ENCODE measurements around the gene CGNL1. TPM values are rescaled to one million over a fixed set of nuclear protein-coding genes. Genes with fewer than 3 reads are reported as not detected.
A peak's percentile ranks its signal among the peaks of the same experiment; 100 is the strongest.

Gene CGNL1
- total RNA-seq, 1 donor from 2014 or later, result 3.0 TPM

GRCh38 chr15:57526076-57526475 lies 149.8 kb downstream of the CGNL1 start:
- no peak for TF ChIP-seq EZH2phosphoT487 (IDR thresholded peaks at IDR 0.05)
- no peak for TF ChIP-seq EZH2 (IDR thresholded peaks at IDR 0.05)
- TF ChIP-seq CTCF (IDR thresholded peaks at IDR 0.05), result no peak
- Histone ChIP-seq H3K4me1 (peaks cover 13% of the 10 kb centered on the region), H3K27me3 (no peaks in the 10 kb centered on the region), H3K9me3 (ENCODE audit: low read depth) (no peaks in the 10 kb centered on the region), H3F3A (ENCODE audit: low read depth) (peaks cover 20% of the 10 kb centered on the region), H3K4me2 (no peak overlapping the region), H3K9ac (no peak overlapping the region), H3K36me3 (no peaks in the 10 kb centered on the region), H4K20me1 (ENCODE audit: low read depth) (no peaks in the 10 kb centered on the region), H3K4me3 (no peak overlapping the region), H2AFZ (replicated peaks) (no peak overlapping the region), H3K27ac (no peak overlapping the region), H3K79me2 (ENCODE audit: low read depth) (no peaks in the 10 kb centered on the region)
- no peak for DNase-seq (ENCODE audit: low spot score)
- Mint-ChIP-seq H3K27me3 (ENCODE audit: insufficient read depth, low read depth) (peaks cover 9% of the 10 kb centered on the region), H3K27ac (no peak overlapping the region), H3K9me3 (no peaks in the 10 kb centered on the region), H3K4me1 (peaks cover 23% of the 10 kb centered on the region), H3K4me3 (no peak overlapping the region), H3K36me3 (no peaks in the 10 kb centered on the region)

- H3K4me2 ChIP-seq, result no peak overlapping the region
- H3K27ac ChIP-seq, result no peak overlapping the region
- H3K27ac Mint-ChIP-seq, result peak overlapping the region; percentile 21
- H3F3A ChIP-seq (ENCODE audit: low read depth), result peaks cover 25% of the 10 kb centered on the region
- H3K36me3 ChIP-seq, result no peaks in the 10 kb centered on the region
- no peaks in the 10 kb centered on the region for H4K20me1 ChIP-seq (ENCODE audit: low read depth)
- no peak overlapping the region for H3K9ac ChIP-seq
- no peaks in the 10 kb centered on the region for H3K9me3 ChIP-seq (ENCODE audit: low read depth)
- DNase-seq (ENCODE audit: low spot score), result no peak
- peaks cover 9% of the 10 kb centered on the region for H3K27me3 Mint-ChIP-seq (ENCODE audit: insufficient read depth, low read depth)
- no peak overlapping the region for H2AFZ ChIP-seq (replicated peaks)
- H3K4me1 ChIP-seq, result peaks cover 18% of the 10 kb centered on the region
- H3K4me1 Mint-ChIP-seq, result peaks cover 29% of the 10 kb centered on the region
- no peak overlapping the region for H3K4me3 ChIP-seq
- H3K79me2 ChIP-seq (ENCODE audit: low read depth), result no peaks in the 10 kb centered on the region
- no peaks in the 10 kb centered on the region for H3K36me3 Mint-ChIP-seq
- H3K4me3 Mint-ChIP-seq, result no peak overlapping the region
- no peaks in the 10 kb centered on the region for H3K27me3 ChIP-seq
- TF ChIP-seq EZH2phosphoT487 (IDR thresholded peaks at IDR 0.05), result no peak
- TF ChIP-seq CTCF (IDR thresholded peaks at IDR 0.05), result no peak
- TF ChIP-seq EZH2 (IDR thresholded peaks at IDR 0.05), result no peak
- H3K9me3 Mint-ChIP-seq, result no peaks in the 10 kb centered on the region
Observed at GRCh38 chr15:57526615-57527014, 150.3 kb downstream of the CGNL1 start.

- peaks cover 25% of the 10 kb centered on the region for H3F3A ChIP-seq (ENCODE audit: low read depth)
- no peaks in the 10 kb centered on the region for H3K36me3 ChIP-seq
- no peak overlapping the region for H3K27ac ChIP-seq
- H2AFZ ChIP-seq (replicated peaks), result no peak overlapping the region
- H3K36me3 Mint-ChIP-seq, result no peaks in the 10 kb centered on the region
- H3K9me3 ChIP-seq (ENCODE audit: low read depth), result no peaks in the 10 kb centered on the region
- no peak overlapping the region for H3K4me2 ChIP-seq
- peaks cover 31% of the 10 kb centered on the region for H3K4me1 Mint-ChIP-seq
- no peak overlapping the region for H3K9ac ChIP-seq
- H3K4me1 ChIP-seq, result peaks cover 22% of the 10 kb centered on the region
- H3K27me3 ChIP-seq, result no peaks in the 10 kb centered on the region
- peak; percentile 83 for DNase-seq (ENCODE audit: low spot score)
- no peaks in the 10 kb centered on the region for H4K20me1 ChIP-seq (ENCODE audit: low read depth)
- peaks cover 11% of the 10 kb centered on the region for H3K27me3 Mint-ChIP-seq (ENCODE audit: insufficient read depth, low read depth)
- H3K4me3 ChIP-seq, result no peak overlapping the region
- no peak overlapping the region for H3K4me3 Mint-ChIP-seq
- H3K9me3 Mint-ChIP-seq, result no peaks in the 10 kb centered on the region
- H3K79me2 ChIP-seq (ENCODE audit: low read depth), result no peaks in the 10 kb centered on the region
- no peak overlapping the region for H3K27ac Mint-ChIP-seq
- TF ChIP-seq EZH2 (IDR thresholded peaks at IDR 0.05) (no peak), CTCF (IDR thresholded peaks at IDR 0.05) (peak; percentile 79), EZH2phosphoT487 (IDR thresholded peaks at IDR 0.05) (no peak)
Observed at GRCh38 chr15:57527382-57528091, 151.2 kb downstream of the CGNL1 start.
